HCT116 (cell line): ENCODE results near the gene MBNL2. TPM values are rescaled to one million over a fixed set of nuclear protein-coding genes. Genes with fewer than 3 reads are reported as not detected.

Experiments
- ATAC-seq: fragments of 200-7000 bp; cut with Tn5 transposase; 2 replicates; pipeline ENCODE4 v1.9.1; 2020; ENCODE audit warnings: mild to moderate bottlenecking, moderate library complexity
- BruUV-seq: library from RNA; stranded (reverse); fragments of 400-500 nt; replicated peaks from 2 replicates; lab custom pipeline; 2021; lab: Mats Ljungman, UMichigan
- CTCF ChIA-PET: fragments of 300-600 bp; sonication (Branson Sonifier 250); formaldehyde crosslinking; loops from one replicate; lab custom pipeline; 2021; ENCODE audit warnings: antibody characterized with exemption; lab: Charles Lee
- POLR2A ChIA-PET: fragments of 300-600, 350-600 bp; sonication (Branson Sonifier 250); formaldehyde crosslinking; loops from one replicate; lab custom pipeline; 2021; ENCODE audit warnings: antibody characterized with exemption; lab: Charles Lee
- RAD21 ChIA-PET, 2 experiments: fragments of 300-600 bp; sonication (Branson Sonifier 250); formaldehyde crosslinking; loops; one replicate each; lab custom pipeline; 2023; ENCODE audit warnings: low total read pairs in 2 of 2; ENCODE audit not compliant: uncharacterized antibody in 2 of 2, unreplicated experiment in 2 of 2, low non-redundant PET in 1 of 2; lab: Charles Lee
- DNase-seq: peaks from one replicate; pipeline ENCODE4 v3.0.0-alpha.2; 2010; ENCODE audit warnings: low read depth, low spot score
- H2AFZ ChIP-seq: fragments of 200-600 bp; shearing (Covaris generic), sonication (generic); 2 replicates; pipeline ENCODE4 v1.6.1; 2017; ENCODE audit warnings: low read depth, mixed run types, mixed read lengths, antibody characterized with exemption, low read length; ENCODE audit not compliant: poor library complexity, severe bottlenecking
- H3K27ac ChIP-seq: 2 replicates; pipeline ENCODE4 v1.5.1; 2012; ENCODE audit warnings: low read depth, low read length
- H3K27me3 ChIP-seq: fragments of 200-600 bp; sonication (generic); 2 replicates; pipeline ENCODE4 v1.6.1; 2016; ENCODE audit warnings: mixed run types, low read length, mixed read lengths; ENCODE audit not compliant: insufficient read depth
- H3K36me3 ChIP-seq, 2 experiments: fragments of 200-500 bp in 1 of 2; fragments of 200-600 bp in 1 of 2; sonication (Bioruptor generic) in 1 of 2; sonication (generic) in 1 of 2; 2 replicates each; pipeline versions ENCODE4 v1.5.1 to v1.6.1; 2014 to 2016; ENCODE audit warnings: low read length in 2 of 2, inconsistent platforms in 1 of 2, mixed read lengths in 1 of 2, mixed run types in 1 of 2; ENCODE audit not compliant: insufficient read depth in 2 of 2, control insufficient read depth in 1 of 2
- H3K4me1 ChIP-seq, 2 experiments: fragments of 200-600 bp in 1 of 2; sonication (generic) in 1 of 2; 2 replicates each; pipeline versions ENCODE4 v1.5.1 to v1.6.1; 2012 to 2017; ENCODE audit warnings: low read length in 2 of 2, inconsistent platforms in 1 of 2, mild to moderate bottlenecking in 1 of 2, mixed read lengths in 1 of 2, mixed run types in 1 of 2, moderate library complexity in 1 of 2; ENCODE audit not compliant: insufficient read depth in 2 of 2, control insufficient read depth in 1 of 2
- H3K4me2 ChIP-seq: fragments of 200-600 bp; sonication (generic); 2 replicates; pipeline ENCODE4 v1.6.1; 2017; ENCODE audit warnings: mixed run types, low read length, mixed read lengths
- H3K4me3 ChIP-seq, 2 experiments: fragments of 200-600 bp in 1 of 2; sonication (generic) in 1 of 2; replicated peaks in 1 of 2; 2 replicates each; pipeline ENCODE4 v1.5.1; 2011 to 2016; ENCODE audit warnings: low read length in 2 of 2, control low read depth in 1 of 2, low read depth in 1 of 2, mild to moderate bottlenecking in 1 of 2, mixed read lengths in 1 of 2, mixed run types in 1 of 2
- H3K79me2 ChIP-seq: fragments of 200-600 bp; sonication (generic); 2 replicates; pipeline ENCODE4 v1.6.1; 2017; ENCODE audit warnings: mild to moderate bottlenecking, mixed run types, low read length, moderate library complexity, mixed read lengths; ENCODE audit not compliant: insufficient read depth
- H3K9ac ChIP-seq: fragments of 200-600 bp; sonication (generic); 2 replicates; pipeline ENCODE4 v1.6.1; 2016; ENCODE audit warnings: low read length, mixed read lengths
- H3K9me2 ChIP-seq: fragments of 200-600 bp; sonication (generic), shearing (Covaris generic); 2 replicates; pipeline ENCODE4 v1.6.1; 2017; ENCODE audit warnings: mixed run types, mild to moderate bottlenecking, moderate library complexity; ENCODE audit not compliant: insufficient read depth
- H3K9me3 ChIP-seq, 2 experiments: fragments of 200-500 bp in 1 of 2; fragments of 200-600 bp in 1 of 2; sonication (Bioruptor generic) in 1 of 2; sonication (generic) in 1 of 2; 2 replicates each; pipeline ENCODE4 v1.6.1; 2014 to 2017; ENCODE audit warnings: low read length in 2 of 2, mixed read lengths in 2 of 2, inconsistent platforms in 1 of 2, low read depth in 1 of 2, mild to moderate bottlenecking in 1 of 2, mixed run types in 1 of 2, moderate library complexity in 1 of 2; ENCODE audit not compliant: control insufficient read depth in 1 of 2, insufficient read depth in 1 of 2
- H4K20me1 ChIP-seq: fragments of 200-600 bp; sonication (generic), shearing (Covaris generic); 2 replicates; pipeline ENCODE4 v1.6.1; 2017; ENCODE audit warnings: mixed run types, mild to moderate bottlenecking, moderate library complexity; ENCODE audit not compliant: insufficient read depth
- CBX3 ChIP-seq: IDR thresholded peaks from 2 replicates; pipeline ENCODE4 v1.6.1; 2012; ENCODE audit warnings: low read depth
- CEBPB ChIP-seq: IDR thresholded peaks from 2 replicates; pipeline ENCODE4 v1.6.1; 2012; ENCODE audit warnings: low read depth
- ELF1 ChIP-seq: IDR thresholded peaks from 2 replicates; pipeline ENCODE4 v1.6.1; 2012; ENCODE audit warnings: low read depth, borderline replicate concordance
- FOSL1 ChIP-seq: IDR thresholded peaks from 2 replicates; pipeline ENCODE4 v1.6.1; 2012; ENCODE audit warnings: low read depth
- MAX ChIP-seq: IDR thresholded peaks from 2 replicates; pipeline ENCODE4 v1.6.1; 2012
- REST ChIP-seq: IDR thresholded peaks from 2 replicates; pipeline ENCODE4 v1.6.1; 2012; ENCODE audit warnings: low read depth
- SIN3A ChIP-seq: IDR thresholded peaks from 2 replicates; pipeline ENCODE4 v1.6.1; 2012; ENCODE audit warnings: low read depth
- SRF ChIP-seq: IDR thresholded peaks from 2 replicates; pipeline ENCODE4 v1.6.1; 2012; ENCODE audit warnings: low read depth
- YY1 ChIP-seq: IDR thresholded peaks from 2 replicates; pipeline ENCODE4 v1.6.1; 2011; ENCODE audit warnings: low read length, low read depth, moderate library complexity, mild to moderate bottlenecking; ENCODE audit not compliant: insufficient replicate concordance; ENCODE audit errors: extremely low read depth
- intact Hi-C: fragments of 100-400 bp; cut with micrococcal nuclease; formaldehyde crosslinking; loops from 2 replicates; pipeline ENCODE4 v1.10.0; 2022
- total RNA-seq: library from RNA; stranded (reverse); gene quantifications from one replicate; pipeline ENCODE4 v1.2.1, GENCODE V29; 2021; ENCODE audit not compliant: unreplicated experiment

Gene MBNL2
- total RNA-seq, 1 experiment from 2014 or later: 73.9 TPM

GRCh38 chr13:97407540-97407939, 185.4 kb downstream of the MBNL2 start:
- Histone ChIP-seq H3K9me2 (no peaks in the 10 kb centered on the region; the same call in 1 of the 2 replicates), H3K27me3 (no peaks in the 10 kb centered on the region), H3K4me1 (no peaks in the 10 kb centered on the region), H3K9me3 (no peaks in the 10 kb centered on the region), H3K9ac (no peak overlapping the region), H2AFZ (no peak overlapping the region), H4K20me1 (no peaks in the 10 kb centered on the region), H3K36me3 (no peaks in the 10 kb centered on the region), H3K27ac (no peak overlapping the region), H3K79me2 (no peaks in the 10 kb centered on the region), H3K4me3 (no peak overlapping the region), H3K4me2 (no peak overlapping the region)
- ChIA-PET CTCF (no interaction called here), RAD21 (no interaction called here), POLR2A (interaction anchor here (1.3 kb wide), 1 partner anchor 26 kb away, joined by 4 read pairs; the partner anchor contains the start of gene RAP2A)
- DNase-seq (no peak), ATAC-seq (no peak)
- intact Hi-C loops: no loop called here
- TF ChIP-seq FOSL1 (no peak), YY1 (no peak), SIN3A (no peak), MAX (no peak), SRF (no peak), CBX3 (no peak), REST (no peak), CEBPB (no peak), ELF1 (no peak)
- no TSS peak for BruUV-seq
